HEK293 (cell line): ENCODE data around the gene VPS9D1.

Experiments
- CTCF ChIA-PET: fragments of 350-600 bp; formaldehyde crosslinking; extraction: SDS; loops from one replicate; lab custom pipeline; 2021; ENCODE audit warnings: antibody characterized with exemption; lab: Yijun Ruan, JAX
- POLR2A ChIA-PET: fragments of 300-600 bp; formaldehyde crosslinking; extraction: SDS; loops from one replicate; lab custom pipeline; 2020; ENCODE audit warnings: antibody characterized with exemption, inconsistent platforms; lab: Yijun Ruan, JAX
- H3K27ac ChIP-seq: fragments of 200-500 bp; sonication (Bioruptor generic); 2 replicates; pipeline ENCODE4 v1.5.1; 2014; ENCODE audit warnings: low read depth, low read length, control low read depth, inconsistent platforms; ENCODE audit errors: extremely low read depth
- H3K36me3 ChIP-seq, 2 experiments: fragments of 200-500 bp in 1 of 2; sonication (Bioruptor generic) in 1 of 2; 1 replicate in 1 of 2; 2 replicates in 1 of 2; pipeline ENCODE4 v1.5.1; 2014 to 2017; ENCODE audit warnings: inconsistent platforms in 2 of 2, low read length in 2 of 2; ENCODE audit not compliant: control insufficient read depth in 2 of 2, insufficient read depth in 1 of 2
- H3K4me1 ChIP-seq: fragments of 200-500 bp; sonication (Bioruptor generic); 2 replicates; pipeline ENCODE4 v1.5.1; 2014; ENCODE audit warnings: mild to moderate bottlenecking, low read length, inconsistent platforms; ENCODE audit not compliant: control insufficient read depth, insufficient read depth
- H3K4me3 ChIP-seq: 2 replicates; pipeline ENCODE4 v1.5.1; 2011; ENCODE audit warnings: low read depth, mild to moderate bottlenecking, control low read depth, low read length, moderate library complexity
- H3K9me3 ChIP-seq: fragments of 200-500 bp; sonication (Bioruptor generic); 2 replicates; pipeline ENCODE4 v1.5.1; 2014; ENCODE audit warnings: low read depth, low read length, inconsistent platforms; ENCODE audit not compliant: control insufficient read depth, insufficient read depth
- HIC1 ChIP-seq: fragments of 450-650 bp; formaldehyde crosslinking; IDR thresholded peaks from 2 replicates; pipeline ENCODE4 v1.5.1; 2016; ENCODE audit warnings: missing biosample characterization, missing genetic modification characterization
- HOXA7 ChIP-seq: sonication (generic); formaldehyde crosslinking; IDR thresholded peaks from 2 replicates; pipeline ENCODE4 v1.8.1; 2022; ENCODE audit warnings: missing genetic modification reagents, borderline replicate concordance
- HOXC10 ChIP-seq: sonication (generic); formaldehyde crosslinking; IDR thresholded peaks from 2 replicates; pipeline ENCODE4 v1.8.1; 2023; ENCODE audit warnings: mild to moderate bottlenecking, missing genetic modification reagents
- KLF7 ChIP-seq: fragments of 450-650 bp; formaldehyde crosslinking; IDR thresholded peaks from 2 replicates; pipeline ENCODE4 v1.5.1; 2016; ENCODE audit warnings: missing biosample characterization, missing genetic modification characterization, borderline replicate concordance
- SETDB1 ChIP-seq: IDR thresholded peaks from one replicate; pipeline ENCODE4 v1.6.1; 2017; ENCODE audit warnings: mild to moderate bottlenecking, low read length, moderate library complexity, mixed read lengths; ENCODE audit not compliant: insufficient read length
- ZBTB8A ChIP-seq: fragments of 450-650 bp; formaldehyde crosslinking; IDR thresholded peaks from 2 replicates; pipeline ENCODE4 v1.5.1; 2016; ENCODE audit warnings: missing biosample characterization, missing genetic modification characterization
- ZIC2 ChIP-seq: fragments of 450-650 bp; formaldehyde crosslinking; IDR thresholded peaks from 2 replicates; pipeline ENCODE4 v1.5.1; 2016; ENCODE audit warnings: missing biosample characterization, missing genetic modification characterization
- ZNF202 ChIP-seq: fragments of 450-650 bp; formaldehyde crosslinking; IDR thresholded peaks from 2 replicates; pipeline ENCODE4 v1.5.1; 2016; ENCODE audit warnings: missing biosample characterization, missing genetic modification characterization, borderline replicate concordance
- ZNF211 ChIP-seq: fragments of 450-650 bp; formaldehyde crosslinking; IDR thresholded peaks from 2 replicates; pipeline ENCODE4 v1.5.1; 2016; ENCODE audit warnings: low read depth, missing biosample characterization, missing genetic modification characterization
- ZNF223 ChIP-seq: fragments of 450-650 bp; formaldehyde crosslinking; IDR thresholded peaks from 2 replicates; pipeline ENCODE4 v1.5.1; 2016; ENCODE audit warnings: missing biosample characterization, missing genetic modification characterization
- ZNF274 ChIP-seq, 2 experiments: fragments of 200-500 bp in 1 of 2; fragments of 450-650 bp in 1 of 2; sonication (Bioruptor generic) in 1 of 2; formaldehyde crosslinking in 1 of 2; IDR thresholded peaks; 2 replicates each; pipeline versions ENCODE4 v1.5.1 to v1.6.1; 2014 to 2016; ENCODE audit warnings: borderline replicate concordance in 1 of 2, inconsistent platforms in 1 of 2, low read length in 1 of 2, missing biosample characterization in 1 of 2, missing genetic modification characterization in 1 of 2
- ZNF341 ChIP-seq: fragments of 450-650 bp; formaldehyde crosslinking; IDR thresholded peaks from 2 replicates; pipeline ENCODE4; 2016; ENCODE audit warnings: low read depth, missing biosample characterization, missing genetic modification characterization
- ZNF362 ChIP-seq: fragments of 450-650 bp; formaldehyde crosslinking; IDR thresholded peaks from 2 replicates; pipeline ENCODE4 v1.5.1; 2016; ENCODE audit warnings: missing biosample characterization, missing genetic modification characterization
- ZNF391 ChIP-seq: fragments of 450-650 bp; formaldehyde crosslinking; IDR thresholded peaks from 2 replicates; pipeline ENCODE4 v1.5.1; 2016; ENCODE audit warnings: low read depth, missing biosample characterization, missing genetic modification characterization, borderline replicate concordance
- ZNF398 ChIP-seq: fragments of 450-650 bp; formaldehyde crosslinking; IDR thresholded peaks from 2 replicates; pipeline ENCODE4 v1.5.1; 2017; ENCODE audit warnings: missing biosample characterization, missing genetic modification characterization
- ZNF423 ChIP-seq: fragments of 450-650 bp; formaldehyde crosslinking; IDR thresholded peaks from 2 replicates; pipeline ENCODE4 v1.5.1; 2016; ENCODE audit warnings: missing biosample characterization, missing genetic modification characterization
- ZNF530 ChIP-seq: fragments of 450-650 bp; formaldehyde crosslinking; IDR thresholded peaks from 2 replicates; pipeline ENCODE4 v1.5.1; 2016; ENCODE audit warnings: low read depth, missing biosample characterization, missing genetic modification characterization
- ZNF549 ChIP-seq: fragments of 450-650 bp; IDR thresholded peaks from 2 replicates; pipeline ENCODE4 v1.5.1; 2018; ENCODE audit warnings: missing biosample characterization, missing genetic modification characterization, mild to moderate bottlenecking, inconsistent platforms, moderate library complexity
- ZNF585B ChIP-seq: fragments of 450-650 bp; formaldehyde crosslinking; IDR thresholded peaks from 2 replicates; pipeline ENCODE4 v1.5.1; 2016; ENCODE audit warnings: missing biosample characterization, missing genetic modification characterization
- ZNF626 ChIP-seq: fragments of 450-650 bp; sonication (Bioruptor Pico); formaldehyde crosslinking; IDR thresholded peaks from 2 replicates; pipeline ENCODE4 v1.5.1; 2018; ENCODE audit warnings: missing biosample characterization, missing genetic modification characterization, inconsistent platforms
- TF ChIP-seq, protein P1 (sequence below): fragments of 450-650 bp; formaldehyde crosslinking; IDR thresholded peaks from 2 replicates; pipeline ENCODE4 v1.5.1; 2017; ENCODE audit warnings: missing biosample characterization, mild to moderate bottlenecking, missing genetic modification characterization, moderate library complexity

The VPS9D1 gene

GRCh38 chr16:89716493-89716892 lies 4.2 kb downstream of the VPS9D1 start:
- no peaks in the 10 kb centered on the region for H3K4me1 ChIP-seq
- H3K27ac ChIP-seq = no peak overlapping the region
- peaks cover 0 to 28% of the 10 kb centered on the region in 2 experiments; a peak in 2 of 3 replicates for H3K36me3 ChIP-seq
- ChIA-PET POLR2A (no interaction called here), CTCF (interaction anchor here (1.1 to 3.0 kb wide), 2 partner anchors 11 to 14 kb away, joined by 3 to 18 read pairs; no protein-coding TSS in a partner anchor)
- TF ChIP-seq, protein P1, sequence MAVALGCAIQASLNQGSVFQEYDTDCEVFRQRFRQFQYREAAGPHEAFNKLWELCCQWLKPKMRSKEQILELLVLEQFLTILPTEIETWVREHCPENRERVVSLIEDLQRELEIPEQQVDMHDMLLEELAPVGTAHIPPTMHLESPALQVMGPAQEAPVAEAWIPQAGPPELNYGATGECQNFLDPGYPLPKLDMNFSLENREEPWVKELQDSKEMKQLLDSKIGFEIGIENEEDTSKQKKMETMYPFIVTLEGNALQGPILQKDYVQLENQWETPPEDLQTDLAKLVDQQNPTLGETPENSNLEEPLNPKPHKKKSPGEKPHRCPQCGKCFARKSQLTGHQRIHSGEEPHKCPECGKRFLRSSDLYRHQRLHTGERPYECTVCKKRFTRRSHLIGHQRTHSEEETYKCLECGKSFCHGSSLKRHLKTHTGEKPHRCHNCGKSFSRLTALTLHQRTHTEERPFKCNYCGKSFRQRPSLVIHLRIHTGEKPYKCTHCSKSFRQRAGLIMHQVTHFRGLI (tag by site-specific recombination) = no peak
- no peak for TF ChIP-seq ZNF362
- no peak for TF ChIP-seq ZNF423 (tag by site-specific recombination)
- TF ChIP-seq ZNF223 (tag by site-specific recombination) = no peak
- no peak for TF ChIP-seq SETDB1
- H3K4me3 ChIP-seq = no peak overlapping the region
- H3K9me3 ChIP-seq = no peaks in the 10 kb centered on the region

DNA sequence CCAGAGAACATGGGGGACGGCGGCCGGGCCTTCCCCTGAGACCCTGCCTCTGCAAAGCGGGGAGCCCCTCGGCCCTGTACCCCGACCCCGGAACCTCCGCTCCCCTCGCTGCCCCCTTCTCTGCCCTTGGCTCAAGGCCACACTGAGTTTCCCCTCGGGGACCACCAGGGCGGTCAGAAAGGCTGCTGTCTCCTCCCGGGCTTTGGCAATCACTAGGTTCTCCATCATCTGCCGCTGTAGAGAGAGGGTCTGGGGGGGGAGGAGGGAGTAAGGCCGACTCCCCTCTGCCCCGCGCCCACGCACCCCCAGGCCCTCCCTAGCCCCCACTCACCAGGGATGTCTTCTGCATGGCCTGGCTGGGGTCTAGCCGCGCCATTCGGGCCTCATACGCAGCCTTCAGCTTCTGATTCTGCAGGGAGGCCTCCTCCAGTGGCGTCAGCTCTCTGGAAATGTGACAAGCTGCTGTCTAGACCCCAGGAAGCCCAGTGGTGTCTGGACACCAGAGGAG lies 8.4 kb downstream of the VPS9D1 start:
- peaks cover 0 to 22% of the 10 kb centered on the region in 2 experiments; a peak in 2 of 3 replicates for H3K36me3 ChIP-seq
- no peak for TF ChIP-seq ZNF530 (tag by site-specific recombination)
- TF ChIP-seq ZNF341 (tag by site-specific recombination) = no peak
- TF ChIP-seq ZNF202 = no peak
- TF ChIP-seq ZNF211 (tag by site-specific recombination) = no peak
- no peak for TF ChIP-seq ZNF549 (tag by site-specific recombination)
- TF ChIP-seq ZIC2 (tag by site-specific recombination) = 0 out of 2 replicates have a peak, but pooled peaks have one; percentile 27
- no peak for TF ChIP-seq HOXA7 (CRISPR knock-in tag)
- TF ChIP-seq ZNF391 (tag by site-specific recombination) = no peak
- TF ChIP-seq KLF7 = no peak
- TF ChIP-seq ZNF585B (tag by site-specific recombination) = no peak
- TF ChIP-seq ZNF223 (tag by site-specific recombination) = no peak
- no peak for TF ChIP-seq ZNF274 (IDR thresholded peaks at IDR 0.05; ENCODE audit: low read length)
- no peak for TF ChIP-seq ZNF274 (tag by site-specific recombination; IDR thresholded peaks at IDR 0.05; ENCODE audit: borderline replicate concordance)
- TF ChIP-seq ZNF362 = no peak
- peak; percentile 43; the same call in 1 of the 2 replicates for TF ChIP-seq ZNF398 (tag by site-specific recombination)
- TF ChIP-seq HOXC10 (CRISPR knock-in tag) = no peak
- no peak for TF ChIP-seq HIC1 (tag by site-specific recombination)
- no peak for TF ChIP-seq ZBTB8A (tag by site-specific recombination)
- no peak for TF ChIP-seq ZNF626 (tag by site-specific recombination)
- ChIA-PET POLR2A (interaction anchor here (0.5 to 1.4 kb wide), 3 partner anchors 9 to 104 kb away, joined by 3 to 4 read pairs (median 3); partner anchors contain the start of gene FANCA), CTCF (no interaction called here)
- H3K4me1 ChIP-seq = no peaks in the 10 kb centered on the region
- peak overlapping the region; percentile 49; the same call in 1 of the 2 replicates for H3K27ac ChIP-seq
- H3K4me3 ChIP-seq = peak overlapping the region; percentile 62
- no peaks in the 10 kb centered on the region for H3K9me3 ChIP-seq
